ENCODE measurements around the gene KDM6A. TPM values are rescaled to one million over a fixed set of nuclear protein-coding genes. Genes with fewer than 3 reads are reported as not detected.

KDM6A gene
- total and polyA plus RNA-seq, 2 donors = 20.9 to 36.5 TPM

GRCh38 chrX:44975666-44976263 is 102.8 kb downstream of the KDM6A start:
- H3K27ac ChIP-seq (ENCODE audit: low read depth in 1 of 2, low read length in 1 of 2) = no peak overlapping the region
- H3K4me1 ChIP-seq (ENCODE audit: control insufficient read depth in 2 of 2, insufficient read depth in 2 of 2, low read length in 2 of 2) = no peaks in the 10 kb centered on the region
- H3K27me3 ChIP-seq (ENCODE audit: control insufficient read depth in 2 of 2, insufficient read depth in 1 of 2, low read length in 1 of 2) = no peaks in the 10 kb centered on the region
- DNase-seq (ENCODE audit: low read depth in 6 of 9, low spot score in 9 of 9) = no peak
- H3K36me3 ChIP-seq (ENCODE audit: control insufficient read depth in 2 of 2, insufficient read depth in 2 of 2, low read length in 1 of 2) = peaks cover 5 to 6% of the 10 kb centered on the region in 2 donors
- peaks cover 0 to 6% of the 10 kb centered on the region in 2 donors for H3K9me3 ChIP-seq (ENCODE audit: control insufficient read depth in 2 of 2, insufficient read depth in 1 of 2, low read length in 1 of 2)
- no peak overlapping the region for H3K4me3 ChIP-seq (ENCODE audit: low read length in 2 of 2)

- no peak overlapping the region for H3K27ac ChIP-seq (ENCODE audit: low read depth in 1 of 2, low read length in 1 of 2)
- no peak overlapping the region for H3K4me3 ChIP-seq (ENCODE audit: low read length in 2 of 2)
- WGBS = 100% methylated on average over 3 of the region's 3 CpGs
- peaks cover 5 to 6% of the 10 kb centered on the region in 2 donors for H3K36me3 ChIP-seq (ENCODE audit: control insufficient read depth in 2 of 2, insufficient read depth in 2 of 2, low read length in 1 of 2)
- no peak for DNase-seq (ENCODE audit: low read depth in 6 of 9, low spot score in 9 of 9)
- H3K4me1 ChIP-seq (ENCODE audit: control insufficient read depth in 2 of 2, insufficient read depth in 2 of 2, low read length in 2 of 2) = no peaks in the 10 kb centered on the region
- peaks cover 0 to 11% of the 10 kb centered on the region in 2 donors for H3K9me3 ChIP-seq (ENCODE audit: control insufficient read depth in 2 of 2, insufficient read depth in 1 of 2, low read length in 1 of 2)
- no peaks in the 10 kb centered on the region for H3K27me3 ChIP-seq (ENCODE audit: control insufficient read depth in 2 of 2, insufficient read depth in 1 of 2, low read length in 1 of 2)
These were observed 106.0 kb downstream of the KDM6A start for GRCh38 chrX:44978976-44979375.

GRCh38 chrX:44980403-44980802 is 107.4 kb downstream of the KDM6A start:
- H3K4me3 ChIP-seq (ENCODE audit: low read length in 2 of 2) = no peak overlapping the region
- H3K36me3 ChIP-seq (ENCODE audit: control insufficient read depth in 2 of 2, insufficient read depth in 2 of 2, low read length in 1 of 2) = peaks cover 5 to 6% of the 10 kb centered on the region in 2 donors
- no peaks in the 10 kb centered on the region for H3K4me1 ChIP-seq (ENCODE audit: control insufficient read depth in 2 of 2, insufficient read depth in 2 of 2, low read length in 2 of 2)
- H3K9me3 ChIP-seq (ENCODE audit: control insufficient read depth in 2 of 2, insufficient read depth in 1 of 2, low read length in 1 of 2) = peaks cover 0 to 11% of the 10 kb centered on the region in 2 donors
- H3K27me3 ChIP-seq (ENCODE audit: control insufficient read depth in 2 of 2, insufficient read depth in 1 of 2, low read length in 1 of 2) = no peaks in the 10 kb centered on the region
- no peak for DNase-seq (ENCODE audit: low read depth in 6 of 9, low spot score in 9 of 9)
- 98% methylated on average over 6 of the region's 6 CpGs for WGBS
- no peak overlapping the region for H3K27ac ChIP-seq (ENCODE audit: low read depth in 1 of 2, low read length in 1 of 2)

- peaks cover 0 to 6% of the 10 kb centered on the region in 2 donors for H3K9me3 ChIP-seq (ENCODE audit: control insufficient read depth in 2 of 2, insufficient read depth in 1 of 2, low read length in 1 of 2)
- H3K4me1 ChIP-seq (ENCODE audit: control insufficient read depth in 2 of 2, insufficient read depth in 2 of 2, low read length in 2 of 2) = no peaks in the 10 kb centered on the region
- H3K27me3 ChIP-seq (ENCODE audit: control insufficient read depth in 2 of 2, insufficient read depth in 1 of 2, low read length in 1 of 2) = no peaks in the 10 kb centered on the region
- H3K36me3 ChIP-seq (ENCODE audit: control insufficient read depth in 2 of 2, insufficient read depth in 2 of 2, low read length in 1 of 2) = peaks cover 1 to 2% of the 10 kb centered on the region in 2 donors
- 96% methylated on average over 2 of the region's 2 CpGs for WGBS
- no peak overlapping the region for H3K27ac ChIP-seq (ENCODE audit: low read depth in 1 of 2, low read length in 1 of 2)
- no peak for DNase-seq (ENCODE audit: low read depth in 6 of 9, low spot score in 9 of 9)
- no peak overlapping the region for H3K4me3 ChIP-seq (ENCODE audit: low read length in 2 of 2)
These were observed 107.9 kb downstream of the KDM6A start for GRCh38 chrX:44980883-44981282.

GRCh38 chrX:44989995-44990770 is 117.2 kb downstream of the KDM6A start:
- no peaks in the 10 kb centered on the region for H3K36me3 ChIP-seq (ENCODE audit: control insufficient read depth in 2 of 2, insufficient read depth in 2 of 2, low read length in 1 of 2)
- no peak overlapping the region for H3K4me3 ChIP-seq (ENCODE audit: low read length in 2 of 2)
- H3K27ac ChIP-seq (ENCODE audit: low read depth in 1 of 2, low read length in 1 of 2) = no peak overlapping the region
- H3K27me3 ChIP-seq (ENCODE audit: control insufficient read depth in 2 of 2, insufficient read depth in 1 of 2, low read length in 1 of 2) = no peaks in the 10 kb centered on the region
- no peak for DNase-seq (ENCODE audit: low read depth in 6 of 9, low spot score in 9 of 9)
- WGBS = 97% methylated on average over 16 of the region's 16 CpGs
- H3K9me3 ChIP-seq (ENCODE audit: control insufficient read depth in 2 of 2, insufficient read depth in 1 of 2, low read length in 1 of 2) = peaks cover 0 to 5% of the 10 kb centered on the region in 2 donors
- no peaks in the 10 kb centered on the region for H3K4me1 ChIP-seq (ENCODE audit: control insufficient read depth in 2 of 2, insufficient read depth in 2 of 2, low read length in 2 of 2)

- DNase-seq (ENCODE audit: low read depth in 6 of 9, low spot score in 9 of 9) = no peak
- Histone ChIP-seq H3K4me1 (ENCODE audit: control insufficient read depth in 2 of 2, insufficient read depth in 2 of 2, low read length in 2 of 2) (peaks cover 0 to 2% of the 10 kb centered on the region in 2 donors), H3K27me3 (ENCODE audit: control insufficient read depth in 2 of 2, insufficient read depth in 1 of 2, low read length in 1 of 2) (no peaks in the 10 kb centered on the region), H3K9me3 (ENCODE audit: control insufficient read depth in 2 of 2, insufficient read depth in 1 of 2, low read length in 1 of 2) (peaks cover 0 to 5% of the 10 kb centered on the region in 2 donors), H3K4me3 (ENCODE audit: low read length in 2 of 2) (no peak overlapping the region), H3K36me3 (ENCODE audit: control insufficient read depth in 2 of 2, insufficient read depth in 2 of 2, low read length in 1 of 2) (no peaks in the 10 kb centered on the region), H3K27ac (ENCODE audit: low read depth in 1 of 2, low read length in 1 of 2) (no peak overlapping the region)
- WGBS = 98% methylated on average over 2 of the region's 2 CpGs
These were observed 119.8 kb downstream of the KDM6A start for GRCh38 chrX:44992775-44993174.

- Histone ChIP-seq H3K4me3 (ENCODE audit: low read length in 2 of 2) (no peak overlapping the region), H3K27ac (ENCODE audit: low read depth in 1 of 2, low read length in 1 of 2) (no peak overlapping the region), H3K9me3 (ENCODE audit: control insufficient read depth in 2 of 2, insufficient read depth in 1 of 2, low read length in 1 of 2) (no peaks in the 10 kb centered on the region), H3K36me3 (ENCODE audit: control insufficient read depth in 2 of 2, insufficient read depth in 2 of 2, low read length in 1 of 2) (no peaks in the 10 kb centered on the region), H3K4me1 (ENCODE audit: control insufficient read depth in 2 of 2, insufficient read depth in 2 of 2, low read length in 2 of 2) (peaks cover 0 to 2% of the 10 kb centered on the region in 2 donors), H3K27me3 (ENCODE audit: control insufficient read depth in 2 of 2, insufficient read depth in 1 of 2, low read length in 1 of 2) (no peaks in the 10 kb centered on the region)
- DNase-seq (ENCODE audit: low read depth in 6 of 9, low spot score in 9 of 9) = no peak
- WGBS = 99% methylated on average over 2 of the region's 2 CpGs
These were observed 123.3 kb downstream of the KDM6A start for GRCh38 chrX:44996277-44996676.

GRCh38 chrX:44997282-44997812 is 124.4 kb downstream of the KDM6A start:
- no peaks in the 10 kb centered on the region for H3K9me3 ChIP-seq (ENCODE audit: control insufficient read depth in 2 of 2, insufficient read depth in 1 of 2, low read length in 1 of 2)
- 63% methylated on average over 10 of the region's 10 CpGs for WGBS
- H3K27me3 ChIP-seq (ENCODE audit: control insufficient read depth in 2 of 2, insufficient read depth in 1 of 2, low read length in 1 of 2) = no peaks in the 10 kb centered on the region
- no peak for DNase-seq (ENCODE audit: low read depth in 6 of 9, low spot score in 9 of 9)
- peaks cover 0 to 2% of the 10 kb centered on the region in 2 donors for H3K4me1 ChIP-seq (ENCODE audit: control insufficient read depth in 2 of 2, insufficient read depth in 2 of 2, low read length in 2 of 2)
- H3K36me3 ChIP-seq (ENCODE audit: control insufficient read depth in 2 of 2, insufficient read depth in 2 of 2, low read length in 1 of 2) = no peaks in the 10 kb centered on the region
- H3K4me3 ChIP-seq (ENCODE audit: low read length in 2 of 2) = no peak overlapping the region
- H3K27ac ChIP-seq (ENCODE audit: low read depth in 1 of 2, low read length in 1 of 2) = no peak overlapping the region

- Histone ChIP-seq H3K36me3 (ENCODE audit: control insufficient read depth in 2 of 2, insufficient read depth in 2 of 2, low read length in 1 of 2) (no peaks in the 10 kb centered on the region), H3K27ac (ENCODE audit: low read depth in 1 of 2, low read length in 1 of 2) (no peak overlapping the region), H3K4me1 (ENCODE audit: control insufficient read depth in 2 of 2, insufficient read depth in 2 of 2, low read length in 2 of 2) (peaks cover 0 to 2% of the 10 kb centered on the region in 2 donors), H3K27me3 (ENCODE audit: control insufficient read depth in 2 of 2, insufficient read depth in 1 of 2, low read length in 1 of 2) (no peaks in the 10 kb centered on the region), H3K4me3 (ENCODE audit: low read length in 2 of 2) (no peak overlapping the region), H3K9me3 (ENCODE audit: control insufficient read depth in 2 of 2, insufficient read depth in 1 of 2, low read length in 1 of 2) (no peaks in the 10 kb centered on the region)
- 46% methylated on average over 1 of the region's 1 CpG for WGBS
- DNase-seq (ENCODE audit: low read depth in 6 of 9, low spot score in 9 of 9) = peak in 1 of 9 donors; percentile 18
These were observed 124.9 kb downstream of the KDM6A start for GRCh38 chrX:44997888-44998287.
